ENCODE results near the gene ENC1. TPM values are rescaled to one million over a fixed set of nuclear protein-coding genes. Genes with fewer than 3 reads are reported as not detected.

Gene ENC1
- total and polyA plus RNA-seq, 2 of the 4 experiments (the other 2 are of a cell fraction), result 25.6 to 70.8 TPM

DNA sequence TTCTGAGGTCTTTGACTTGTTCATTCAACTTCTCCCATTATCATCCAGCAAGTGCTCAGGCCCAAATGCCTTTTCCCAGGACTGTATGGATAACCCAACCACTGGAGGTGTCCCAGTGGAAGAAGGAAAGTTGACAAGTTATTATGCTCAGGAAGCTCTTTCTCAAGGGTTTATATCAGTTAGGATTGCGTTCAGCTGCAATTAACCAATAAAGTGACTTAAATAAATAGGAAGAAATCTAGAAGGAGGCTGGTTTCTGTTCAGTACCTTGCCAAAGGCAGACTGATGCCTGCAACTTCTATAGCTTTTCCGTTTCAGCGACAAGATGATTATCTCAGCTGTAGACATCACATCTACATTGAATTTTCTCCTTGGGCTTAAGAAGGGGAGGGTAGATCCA lies 52.1 kb downstream of the ENC1 start:
- no peak overlapping the region for H2AFZ ChIP-seq (replicated peaks; ENCODE audit: low read length, poor library complexity)
- TF ChIP-seq CEBPB (IDR thresholded peaks at IDR 0.05; ENCODE audit: low read depth, low read length), result no peak
- TF ChIP-seq RCOR1 (IDR thresholded peaks at IDR 0.05; ENCODE audit: insufficient replicate concordance, low read length), result no peak
- no peak for TF ChIP-seq CHD1 (IDR thresholded peaks at IDR 0.05; ENCODE audit: low read depth, low read length)
- TF ChIP-seq, protein P1, sequence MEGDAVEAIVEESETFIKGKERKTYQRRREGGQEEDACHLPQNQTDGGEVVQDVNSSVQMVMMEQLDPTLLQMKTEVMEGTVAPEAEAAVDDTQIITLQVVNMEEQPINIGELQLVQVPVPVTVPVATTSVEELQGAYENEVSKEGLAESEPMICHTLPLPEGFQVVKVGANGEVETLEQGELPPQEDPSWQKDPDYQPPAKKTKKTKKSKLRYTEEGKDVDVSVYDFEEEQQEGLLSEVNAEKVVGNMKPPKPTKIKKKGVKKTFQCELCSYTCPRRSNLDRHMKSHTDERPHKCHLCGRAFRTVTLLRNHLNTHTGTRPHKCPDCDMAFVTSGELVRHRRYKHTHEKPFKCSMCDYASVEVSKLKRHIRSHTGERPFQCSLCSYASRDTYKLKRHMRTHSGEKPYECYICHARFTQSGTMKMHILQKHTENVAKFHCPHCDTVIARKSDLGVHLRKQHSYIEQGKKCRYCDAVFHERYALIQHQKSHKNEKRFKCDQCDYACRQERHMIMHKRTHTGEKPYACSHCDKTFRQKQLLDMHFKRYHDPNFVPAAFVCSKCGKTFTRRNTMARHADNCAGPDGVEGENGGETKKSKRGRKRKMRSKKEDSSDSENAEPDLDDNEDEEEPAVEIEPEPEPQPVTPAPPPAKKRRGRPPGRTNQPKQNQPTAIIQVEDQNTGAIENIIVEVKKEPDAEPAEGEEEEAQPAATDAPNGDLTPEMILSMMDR (conservative IDR thresholded peaks at IDR 0.05; ENCODE audit: low read depth, low read length), result no peak
- no peak for TF ChIP-seq MXI1 (IDR thresholded peaks at IDR 0.05; ENCODE audit: borderline replicate concordance, low read depth, low read length)
- no peak for TF ChIP-seq MAZ (IDR thresholded peaks at IDR 0.05; ENCODE audit: borderline replicate concordance, low read depth, low read length)
- TF ChIP-seq, protein P2, sequence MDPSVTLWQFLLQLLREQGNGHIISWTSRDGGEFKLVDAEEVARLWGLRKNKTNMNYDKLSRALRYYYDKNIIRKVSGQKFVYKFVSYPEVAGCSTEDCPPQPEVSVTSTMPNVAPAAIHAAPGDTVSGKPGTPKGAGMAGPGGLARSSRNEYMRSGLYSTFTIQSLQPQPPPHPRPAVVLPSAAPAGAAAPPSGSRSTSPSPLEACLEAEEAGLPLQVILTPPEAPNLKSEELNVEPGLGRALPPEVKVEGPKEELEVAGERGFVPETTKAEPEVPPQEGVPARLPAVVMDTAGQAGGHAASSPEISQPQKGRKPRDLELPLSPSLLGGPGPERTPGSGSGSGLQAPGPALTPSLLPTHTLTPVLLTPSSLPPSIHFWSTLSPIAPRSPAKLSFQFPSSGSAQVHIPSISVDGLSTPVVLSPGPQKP (IDR thresholded peaks at IDR 0.05; ENCODE audit: borderline replicate concordance, low read depth, low read length), result no peak
- TF ChIP-seq BHLHE40 (IDR thresholded peaks at IDR 0.05; ENCODE audit: low read depth, low read length), result no peak
- no peak for TF ChIP-seq NFE2L2 (IDR thresholded peaks at IDR 0.05; ENCODE audit: low read depth, low read length)
- no peak for TF ChIP-seq SMC3 (IDR thresholded peaks at IDR 0.05; ENCODE audit: low read depth, low read length)
- TF ChIP-seq FOS (IDR thresholded peaks at IDR 0.05; ENCODE audit: low read depth, low read length), result no peak
- no peak for TF ChIP-seq POLR2A (IDR thresholded peaks at IDR 0.05; ENCODE audit: low read depth, low read length)
- TF ChIP-seq MAFK (IDR thresholded peaks at IDR 0.05; ENCODE audit: low read depth, low read length), result no peak
- TF ChIP-seq RFX5 (IDR thresholded peaks at IDR 0.05; ENCODE audit: low read depth, low read length), result no peak
- no peak for TF ChIP-seq RAD21 (IDR thresholded peaks at IDR 0.05; ENCODE audit: low read length)
- TF ChIP-seq, protein P3, sequence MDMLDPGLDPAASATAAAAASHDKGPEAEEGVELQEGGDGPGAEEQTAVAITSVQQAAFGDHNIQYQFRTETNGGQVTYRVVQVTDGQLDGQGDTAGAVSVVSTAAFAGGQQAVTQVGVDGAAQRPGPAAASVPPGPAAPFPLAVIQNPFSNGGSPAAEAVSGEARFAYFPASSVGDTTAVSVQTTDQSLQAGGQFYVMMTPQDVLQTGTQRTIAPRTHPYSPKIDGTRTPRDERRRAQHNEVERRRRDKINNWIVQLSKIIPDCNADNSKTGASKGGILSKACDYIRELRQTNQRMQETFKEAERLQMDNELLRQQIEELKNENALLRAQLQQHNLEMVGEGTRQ (IDR thresholded peaks at IDR 0.05; ENCODE audit: low read depth, low read length), result no peak
- intact Hi-C loops (cut with micrococcal nuclease) (no loop called here), in situ Hi-C loops (cut with MboI; ENCODE audit: low sequenced_read_pairs) (no loop called here), dilution Hi-C loops (cut with HindIII; ENCODE audit: low sequenced_read_pairs, unreplicated experiment) (no loop called here)
- H3K27me3 ChIP-seq (ENCODE audit: control insufficient read depth, insufficient read depth, low read length), result no peaks in the 10 kb centered on the region
- ChIA-PET CTCF (no interaction called here), POLR2A (ENCODE audit: unreplicated experiment) (no interaction called here)
- H3K9me1 ChIP-seq (ENCODE audit: insufficient read depth, low read length), result no peaks in the 10 kb centered on the region
- H4K5ac ChIP-seq (ENCODE audit: low read depth, low read length), result no peak overlapping the region
- H3K36me3 ChIP-seq (ENCODE audit: control insufficient read depth, insufficient read depth, low read length), result no peaks in the 10 kb centered on the region
- no peak overlapping the region for H3K9ac ChIP-seq (ENCODE audit: low read depth, low read length)
- no peak overlapping the region for H3K4ac ChIP-seq (ENCODE audit: low read depth, low read length)
- H2BK120ac ChIP-seq (ENCODE audit: low read depth, low read length), result no peak overlapping the region
- no peak overlapping the region for H3K56ac ChIP-seq (ENCODE audit: extremely low read depth, insufficient read depth, low read length)
- BruUV-seq (replicated peaks), result no TSS peak
- H2AK5ac ChIP-seq (ENCODE audit: low read depth, low read length), result no peak overlapping the region
- H2BK20ac ChIP-seq (ENCODE audit: low read depth, low read length), result no peak overlapping the region
- ATAC-seq (ENCODE audit: low read depth), result no peak
- no peaks in the 10 kb centered on the region for H3K4me1 ChIP-seq (ENCODE audit: control insufficient read depth, insufficient read depth, low read length)
- no peak overlapping the region for H2BK15ac ChIP-seq (ENCODE audit: low read depth, low read length)
- H3K18ac ChIP-seq (ENCODE audit: low read depth, low read length), result no peak overlapping the region
- H4K8ac ChIP-seq (ENCODE audit: low read depth in 2 of 2, low read length in 2 of 2), result no peak overlapping the region
- H3K14ac ChIP-seq (replicated peaks; ENCODE audit: low read depth, low read length), result no peak overlapping the region
- H2BK5ac ChIP-seq (ENCODE audit: low read depth, low read length, poor library complexity, severe bottlenecking), result no peak overlapping the region
- no peak overlapping the region for H3K23ac ChIP-seq (ENCODE audit: low read depth, low read length)
- H3K79me1 ChIP-seq (ENCODE audit: low read depth in 1 of 2, low read length in 2 of 2), result no peaks in the 10 kb centered on the region
- H2AK9ac ChIP-seq (replicated peaks; ENCODE audit: low read depth, low read length, poor library complexity), result no peak overlapping the region
- H4K91ac ChIP-seq (ENCODE audit: insufficient read depth, low read depth, low read length), result no peak overlapping the region
- H3K4me2 ChIP-seq (ENCODE audit: low read depth, low read length), result no peak overlapping the region
- H3K27ac ChIP-seq (ENCODE audit: insufficient read depth, low read length), result no peak overlapping the region
- WGBS, 2 experiments (ENCODE audit: extremely low coverage in 2 of 2, insufficient read length in 1 of 2), result no CpG with 5 or more reads among the region's 3 CpGs
- H3K9me3 ChIP-seq (ENCODE audit: control insufficient read depth, insufficient read depth, low read length), result no peaks in the 10 kb centered on the region
- H3K4me3 ChIP-seq (ENCODE audit: insufficient read depth, low read depth, low read length), result no peak overlapping the region
- DNase-seq, result no peak
- no peaks in the 10 kb centered on the region for H4K20me1 ChIP-seq (ENCODE audit: insufficient read depth, low read length)

All from IMR-90 (cell line).